ENCODE results near the gene STYXL1.

DNA sequence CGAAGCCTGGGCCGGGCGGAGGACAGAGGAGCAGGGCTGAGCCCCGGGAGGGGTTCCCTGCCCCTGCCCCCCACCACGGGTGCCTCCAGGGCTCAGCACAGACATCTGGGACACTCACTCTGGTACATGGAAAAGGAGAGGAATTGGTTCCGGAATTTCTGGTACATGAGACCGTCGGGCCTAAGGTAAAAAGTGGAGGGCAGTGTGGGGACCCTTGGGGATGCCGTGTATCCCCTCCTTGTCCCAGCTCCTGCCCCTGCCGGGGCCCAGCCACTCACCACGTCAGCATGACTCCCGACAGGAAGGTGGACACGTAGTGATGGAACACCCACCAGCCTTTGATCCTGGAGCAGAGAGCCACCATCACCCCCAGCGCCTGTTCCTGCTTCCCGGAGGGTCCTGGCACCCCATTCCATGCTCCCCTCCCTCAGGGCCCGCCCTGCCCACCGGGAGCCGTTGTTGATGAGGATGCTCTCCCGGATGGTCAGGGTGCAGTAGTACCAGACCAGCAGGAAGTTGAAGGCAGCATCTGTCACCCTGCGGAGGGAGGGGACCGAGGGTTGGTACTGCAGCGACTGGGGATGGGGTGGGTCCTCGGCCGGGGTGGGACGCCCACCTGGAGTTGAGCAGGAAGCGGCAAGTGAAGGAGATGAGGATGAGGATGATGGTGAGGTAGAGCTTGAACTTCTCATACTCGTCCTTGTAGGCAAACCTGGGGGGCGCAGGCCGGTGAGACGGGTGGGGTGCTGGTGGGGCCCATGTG is 59.8 kb downstream of the STYXL1 start:
- TF ChIP-seq EZH2phosphoT487 (IDR thresholded peaks at IDR 0.05) = no peak
- TF ChIP-seq, protein P1, sequence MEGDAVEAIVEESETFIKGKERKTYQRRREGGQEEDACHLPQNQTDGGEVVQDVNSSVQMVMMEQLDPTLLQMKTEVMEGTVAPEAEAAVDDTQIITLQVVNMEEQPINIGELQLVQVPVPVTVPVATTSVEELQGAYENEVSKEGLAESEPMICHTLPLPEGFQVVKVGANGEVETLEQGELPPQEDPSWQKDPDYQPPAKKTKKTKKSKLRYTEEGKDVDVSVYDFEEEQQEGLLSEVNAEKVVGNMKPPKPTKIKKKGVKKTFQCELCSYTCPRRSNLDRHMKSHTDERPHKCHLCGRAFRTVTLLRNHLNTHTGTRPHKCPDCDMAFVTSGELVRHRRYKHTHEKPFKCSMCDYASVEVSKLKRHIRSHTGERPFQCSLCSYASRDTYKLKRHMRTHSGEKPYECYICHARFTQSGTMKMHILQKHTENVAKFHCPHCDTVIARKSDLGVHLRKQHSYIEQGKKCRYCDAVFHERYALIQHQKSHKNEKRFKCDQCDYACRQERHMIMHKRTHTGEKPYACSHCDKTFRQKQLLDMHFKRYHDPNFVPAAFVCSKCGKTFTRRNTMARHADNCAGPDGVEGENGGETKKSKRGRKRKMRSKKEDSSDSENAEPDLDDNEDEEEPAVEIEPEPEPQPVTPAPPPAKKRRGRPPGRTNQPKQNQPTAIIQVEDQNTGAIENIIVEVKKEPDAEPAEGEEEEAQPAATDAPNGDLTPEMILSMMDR (IDR thresholded peaks at IDR 0.05) = no peak

All from neural progenitor cell (in vitro differentiated cells).